ENCODE results near the gene TTLL6. TPM values are rescaled to one million over a fixed set of nuclear protein-coding genes. Genes with fewer than 3 reads are reported as not detected.

The TTLL6 gene
- total and polyA plus RNA-seq, 2 of the 8 experiments (the other 6 are each of a cell fraction or from before 2014, with no cell fraction given), result 2.6 to 4.3 TPM

DNA sequence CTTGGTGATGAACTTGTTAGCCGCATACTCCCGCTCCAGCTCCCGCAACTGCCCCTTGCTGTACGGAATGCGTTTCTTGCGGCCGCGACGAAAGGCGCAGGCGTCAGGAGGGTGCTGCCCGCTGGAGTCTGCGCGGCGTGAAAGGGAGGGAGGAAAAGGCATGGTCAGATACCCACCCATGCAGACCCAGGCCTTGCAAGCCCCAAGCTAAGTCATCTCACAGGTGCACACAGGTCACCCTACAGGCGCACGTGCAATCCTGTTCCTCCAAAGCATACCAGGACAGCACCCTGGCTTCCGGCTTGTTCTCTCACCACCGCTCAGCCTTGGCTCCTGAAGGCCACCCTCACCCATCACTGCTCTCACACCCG, 90.1 kb downstream of the TTLL6 start:
- H3K56ac ChIP-seq (replicated peaks; ENCODE audit: insufficient read length, low read depth, low read length), result no peak overlapping the region
- peaks cover 95 to 100% (median 99%) of the 10 kb centered on the region in 4 experiments for H3K27me3 ChIP-seq (replicated peaks in 1 of 4; ENCODE audit: control insufficient read depth in 3 of 4, extremely low read depth in 1 of 4, insufficient read depth in 3 of 4, low read length in 3 of 4)
- WGBS, 2 experiments (ENCODE audit: extremely low coverage in 1 of 2, insufficient coverage in 1 of 2, insufficient read length in 1 of 2, insufficient replicate concordance in 2 of 2, low coverage in 1 of 2, low lambda C conversion rate in 2 of 2, missing lambda C conversion rate in 1 of 2), result 34% methylated on average over 20 of the region's 20 CpGs; no CpG with 5 or more reads in 1 of the 2 experiments
- no peak overlapping the region for H3K4me2 ChIP-seq (ENCODE audit: insufficient read depth in 1 of 2, low read depth in 2 of 2, low read length in 2 of 2)
- H2BK15ac ChIP-seq (ENCODE audit: low read length), result no peak overlapping the region
- ChIA-PET CTCF (ENCODE audit: partially characterized antibody) (interaction anchor here (0.8 to 13.5 kb wide), 14 partner anchors 9 to 152 kb away, joined by 3 to 147 read pairs (median 29); no protein-coding TSS in a partner anchor), POLR2A (ENCODE audit: partially characterized antibody) (no interaction called here)
- no peak overlapping the region for H2BK5ac ChIP-seq (ENCODE audit: low read depth, low read length)
- H3K4me3 ChIP-seq (ENCODE audit: extremely low read depth in 1 of 4, insufficient read depth in 2 of 4, low read depth in 3 of 4, low read length in 4 of 4), result no peak overlapping the region
- H3K4me1 ChIP-seq (replicated peaks in 1 of 4; ENCODE audit: control insufficient read depth in 3 of 4, insufficient read depth in 4 of 4, low read length in 3 of 4), result peaks cover 4 to 22% (median 9%) of the 10 kb centered on the region in 4 experiments; a peak in 6 of 7 replicates
- TF ChIP-seq BCL11A (IDR thresholded peaks at IDR 0.05; ENCODE audit: low read depth in 2 of 2, low read length in 2 of 2), result no peak
- TF ChIP-seq SUZ12 (IDR thresholded peaks at IDR 0.05; ENCODE audit: low read length), result peak; percentile 82
- TF ChIP-seq HDAC6 (IDR thresholded peaks at IDR 0.05; ENCODE audit: low read depth, low read length), result no peak
- peak; percentile 79 for TF ChIP-seq EZH2 (IDR thresholded peaks at IDR 0.05; ENCODE audit: low read depth, low read length, severe bottlenecking)
- no peak for TF ChIP-seq RBBP5 (IDR thresholded peaks at IDR 0.05; ENCODE audit: borderline replicate concordance, low read depth, low read length)
- H3K23me2 ChIP-seq (ENCODE audit: low read depth, low read length), result no peaks in the 10 kb centered on the region
- peaks cover 23 to 38% of the 10 kb centered on the region in 2 experiments for H4K20me1 ChIP-seq (replicated peaks in 1 of 2; ENCODE audit: control insufficient read depth in 1 of 2, insufficient read depth in 2 of 2, low read length in 2 of 2)
- H4K8ac ChIP-seq (ENCODE audit: extremely low read depth, insufficient read depth, low read length), result no peak overlapping the region; the same call in 1 of the 2 replicates
- H4K5ac ChIP-seq (ENCODE audit: insufficient read length, low read depth, low read length), result no peak overlapping the region
- no peak overlapping the region for H4K91ac ChIP-seq (replicated peaks; ENCODE audit: insufficient read length, low read length)
- no peaks in the 10 kb centered on the region; the same call in 1 of the 2 replicates for H3K79me1 ChIP-seq (ENCODE audit: low read depth, low read length)
- no peak overlapping the region for H3K14ac ChIP-seq (ENCODE audit: insufficient read length)
- no peak overlapping the region for H3K4ac ChIP-seq (replicated peaks; ENCODE audit: insufficient read length, low read depth, low read length)
- no peak overlapping the region for H3K23ac ChIP-seq (ENCODE audit: insufficient read length)
- H2BK20ac ChIP-seq (ENCODE audit: low read length), result no peak overlapping the region
- peak overlapping the region; percentile 50; the same call in 1 of the 2 replicates for H2BK12ac ChIP-seq (ENCODE audit: low read depth, low read length)
- no peak overlapping the region for H3K27ac ChIP-seq (ENCODE audit: low read depth, low read length)
- peaks cover 0 to 2% (median 0%) of the 10 kb centered on the region in 4 experiments; a peak in 1 of 8 replicates for H3K36me3 ChIP-seq (ENCODE audit: control insufficient read depth in 2 of 4, insufficient read depth in 4 of 4, low read length in 3 of 4)
- H2BK120ac ChIP-seq (replicated peaks; ENCODE audit: low read depth, low read length), result no peak overlapping the region
- H2AK5ac ChIP-seq (ENCODE audit: low read depth, low read length), result no peak overlapping the region
- no peaks in the 10 kb centered on the region for H3K9me3 ChIP-seq (ENCODE audit: insufficient read depth in 2 of 2, low read depth in 1 of 2, low read length in 1 of 2)
- H3K79me2 ChIP-seq (ENCODE audit: control insufficient read depth in 1 of 2, insufficient read depth in 2 of 2, low read length in 2 of 2), result no peaks in the 10 kb centered on the region
- H3K18ac ChIP-seq (ENCODE audit: extremely low read depth, low read length), result no peak overlapping the region
- no peak overlapping the region for H2AFZ ChIP-seq (ENCODE audit: low read length)
- no peak for DNase-seq (ENCODE audit: low read depth in 1 of 2, low spot score in 2 of 2)
- FAIRE-seq, result no peak
- no peak overlapping the region; a peak in 1 of 7 replicates for H3K9ac ChIP-seq (replicated peaks in 1 of 4; ENCODE audit: extremely low read depth in 1 of 4, low read depth in 3 of 4, low read length in 3 of 4)
